HEK293 (cell line): ENCODE measurements around the gene PCK1.

Experiments
- CTCF ChIA-PET: fragments of 350-600 bp; formaldehyde crosslinking; extraction: SDS; loops from one replicate; lab custom pipeline; 2021; ENCODE audit warnings: antibody characterized with exemption; lab: Yijun Ruan, JAX
- POLR2A ChIA-PET: fragments of 300-600 bp; formaldehyde crosslinking; extraction: SDS; loops from one replicate; lab custom pipeline; 2020; ENCODE audit warnings: antibody characterized with exemption, inconsistent platforms; lab: Yijun Ruan, JAX
- H3K27ac ChIP-seq: fragments of 200-500 bp; sonication (Bioruptor generic); 2 replicates; pipeline ENCODE4 v1.5.1; 2014; ENCODE audit warnings: low read depth, low read length, control low read depth, inconsistent platforms; ENCODE audit errors: extremely low read depth
- H3K36me3 ChIP-seq, 2 experiments: fragments of 200-500 bp in 1 of 2; sonication (Bioruptor generic) in 1 of 2; 1 replicate in 1 of 2; 2 replicates in 1 of 2; pipeline ENCODE4 v1.5.1; 2014 to 2017; ENCODE audit warnings: inconsistent platforms in 2 of 2, low read length in 2 of 2; ENCODE audit not compliant: control insufficient read depth in 2 of 2, insufficient read depth in 1 of 2
- H3K4me1 ChIP-seq: fragments of 200-500 bp; sonication (Bioruptor generic); 2 replicates; pipeline ENCODE4 v1.5.1; 2014; ENCODE audit warnings: mild to moderate bottlenecking, low read length, inconsistent platforms; ENCODE audit not compliant: control insufficient read depth, insufficient read depth
- H3K4me3 ChIP-seq: 2 replicates; pipeline ENCODE4 v1.5.1; 2011; ENCODE audit warnings: low read depth, mild to moderate bottlenecking, control low read depth, low read length, moderate library complexity
- H3K9me3 ChIP-seq: fragments of 200-500 bp; sonication (Bioruptor generic); 2 replicates; pipeline ENCODE4 v1.5.1; 2014; ENCODE audit warnings: low read depth, low read length, inconsistent platforms; ENCODE audit not compliant: control insufficient read depth, insufficient read depth
- BCL6B ChIP-seq: fragments of 450-650 bp; formaldehyde crosslinking; IDR thresholded peaks from 2 replicates; pipeline ENCODE4 v1.5.1; 2017; ENCODE audit warnings: missing biosample characterization, missing genetic modification characterization
- SALL2 ChIP-seq: fragments of 450-650 bp; formaldehyde crosslinking; IDR thresholded peaks from 2 replicates; pipeline ENCODE4 v1.5.0; 2017; ENCODE audit warnings: missing biosample characterization, mild to moderate bottlenecking, missing genetic modification characterization, borderline replicate concordance
- YY1 ChIP-seq: fragments of 450-650 bp; formaldehyde crosslinking; IDR thresholded peaks from 2 replicates; pipeline ENCODE4 v1.5.1; 2018; ENCODE audit warnings: missing biosample characterization, missing genetic modification characterization
- ZBTB7A ChIP-seq: fragments of 450-650 bp; formaldehyde crosslinking; IDR thresholded peaks from 2 replicates; pipeline ENCODE4 v1.5.1; 2016; ENCODE audit warnings: low read depth, missing biosample characterization, missing genetic modification characterization
- ZEB2 ChIP-seq: fragments of 450-650 bp; formaldehyde crosslinking; IDR thresholded peaks from 2 replicates; pipeline ENCODE4 v1.5.1; 2016; ENCODE audit warnings: missing biosample characterization, missing genetic modification characterization
- ZNF121 ChIP-seq: fragments of 450-650 bp; formaldehyde crosslinking; IDR thresholded peaks from 2 replicates; pipeline ENCODE4 v1.5.1; 2016; ENCODE audit warnings: missing biosample characterization, missing genetic modification characterization
- ZNF140 ChIP-seq: fragments of 450-650 bp; formaldehyde crosslinking; IDR thresholded peaks from 2 replicates; pipeline ENCODE4 v1.5.1; 2016; ENCODE audit warnings: missing biosample characterization, missing genetic modification characterization
- ZNF266 ChIP-seq: fragments of 450-650 bp; formaldehyde crosslinking; IDR thresholded peaks from 2 replicates; pipeline ENCODE4 v1.5.1; 2016; ENCODE audit warnings: missing biosample characterization, missing genetic modification characterization, low read depth
- ZNF280D ChIP-seq: fragments of 450-650 bp; formaldehyde crosslinking; IDR thresholded peaks from 2 replicates; pipeline ENCODE4 v1.5.1; 2016; ENCODE audit warnings: missing biosample characterization, missing genetic modification characterization
- ZNF302 ChIP-seq: fragments of 450-650 bp; formaldehyde crosslinking; IDR thresholded peaks from 2 replicates; pipeline ENCODE4 v1.5.1; 2016; ENCODE audit warnings: missing biosample characterization, missing genetic modification characterization, low read depth
- ZNF510 ChIP-seq: fragments of 450-650 bp; formaldehyde crosslinking; IDR thresholded peaks from 2 replicates; pipeline ENCODE4 v1.5.1; 2018; ENCODE audit warnings: mild to moderate bottlenecking, missing genetic modification characterization, missing biosample characterization; ENCODE audit not compliant: insufficient replicate concordance
- ZNF529 ChIP-seq: fragments of 450-650 bp; formaldehyde crosslinking; IDR thresholded peaks from 2 replicates; pipeline ENCODE4 v1.5.1; 2017; ENCODE audit warnings: missing genetic modification characterization, missing biosample characterization; ENCODE audit not compliant: insufficient replicate concordance
- ZNF600 ChIP-seq: fragments of 450-650 bp; formaldehyde crosslinking; IDR thresholded peaks from 2 replicates; pipeline ENCODE4 v1.5.1; 2016; ENCODE audit warnings: missing biosample characterization, missing genetic modification characterization
- ZNF664 ChIP-seq: fragments of 450-650 bp; formaldehyde crosslinking; IDR thresholded peaks from 2 replicates; pipeline ENCODE4 v1.5.1; 2016; ENCODE audit warnings: missing biosample characterization, missing genetic modification characterization
- ZNF701 ChIP-seq: fragments of 450-650 bp; formaldehyde crosslinking; IDR thresholded peaks from 2 replicates; pipeline ENCODE4 v1.5.1; 2016; ENCODE audit warnings: missing biosample characterization, missing genetic modification characterization
- ZNF768 ChIP-seq: fragments of 450-650 bp; formaldehyde crosslinking; IDR thresholded peaks from 2 replicates; pipeline ENCODE4 v1.5.1; 2018; ENCODE audit warnings: missing biosample characterization, mild to moderate bottlenecking, missing genetic modification characterization
- ZNF777 ChIP-seq: fragments of 450-650 bp; formaldehyde crosslinking; IDR thresholded peaks from 2 replicates; pipeline ENCODE4 v1.5.1; 2017; ENCODE audit warnings: missing biosample characterization, missing genetic modification characterization, borderline replicate concordance
- TF ChIP-seq, protein P1 (sequence below): fragments of 450-650 bp; formaldehyde crosslinking; IDR thresholded peaks from 2 replicates; pipeline ENCODE4 v1.5.1; 2016; ENCODE audit warnings: missing biosample characterization, missing genetic modification characterization
- TF ChIP-seq, protein P2 (sequence below): fragments of 450-650 bp; formaldehyde crosslinking; IDR thresholded peaks from 2 replicates; pipeline ENCODE4 v1.5.1; 2017; ENCODE audit warnings: missing biosample characterization, missing genetic modification characterization
- TF ChIP-seq, protein P3 (sequence below): fragments of 450-650 bp; formaldehyde crosslinking; IDR thresholded peaks from 2 replicates; pipeline ENCODE4 v1.5.0; 2017; ENCODE audit warnings: missing biosample characterization, missing genetic modification characterization, borderline replicate concordance

PCK1 gene

GRCh38 chr20:57562541-57563465 lies 1.9 kb downstream of the PCK1 start:
- POLR2A ChIA-PET, result no interaction called here
- no peaks in the 10 kb centered on the region for H3K4me1 ChIP-seq
- no peaks in the 10 kb centered on the region for H3K9me3 ChIP-seq
- CTCF ChIA-PET, result interaction anchor here (1.0 to 4.8 kb wide), 3 partner anchors 11 to 32 kb away, joined by 3 to 21 read pairs (median 3); no protein-coding TSS in a partner anchor
- H3K36me3 ChIP-seq, result peaks cover 0 to 15% of the 10 kb centered on the region in 2 experiments; a peak in 1 of 3 replicates
- H3K27ac ChIP-seq, result no peak overlapping the region
- no peak overlapping the region for H3K4me3 ChIP-seq
- no peak for TF ChIP-seq ZNF266 (tag by site-specific recombination)
- no peak for TF ChIP-seq BCL6B (tag by site-specific recombination)
- no peak for TF ChIP-seq ZNF302 (tag by site-specific recombination)
- TF ChIP-seq ZEB2 (tag by site-specific recombination), result no peak
- TF ChIP-seq ZNF280D (tag by site-specific recombination), result no peak
- no peak for TF ChIP-seq ZNF529 (tag by site-specific recombination)
- no peak for TF ChIP-seq ZNF510 (tag by site-specific recombination)
- TF ChIP-seq, protein P1, sequence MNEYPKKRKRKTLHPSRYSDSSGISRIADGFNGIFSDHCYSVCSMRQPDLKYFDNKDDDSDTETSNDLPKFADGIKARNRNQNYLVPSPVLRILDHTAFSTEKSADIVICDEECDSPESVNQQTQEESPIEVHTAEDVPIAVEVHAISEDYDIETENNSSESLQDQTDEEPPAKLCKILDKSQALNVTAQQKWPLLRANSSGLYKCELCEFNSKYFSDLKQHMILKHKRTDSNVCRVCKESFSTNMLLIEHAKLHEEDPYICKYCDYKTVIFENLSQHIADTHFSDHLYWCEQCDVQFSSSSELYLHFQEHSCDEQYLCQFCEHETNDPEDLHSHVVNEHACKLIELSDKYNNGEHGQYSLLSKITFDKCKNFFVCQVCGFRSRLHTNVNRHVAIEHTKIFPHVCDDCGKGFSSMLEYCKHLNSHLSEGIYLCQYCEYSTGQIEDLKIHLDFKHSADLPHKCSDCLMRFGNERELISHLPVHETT (tag by site-specific recombination), result no peak
- no peak for TF ChIP-seq ZBTB7A (tag by site-specific recombination)
- no peak for TF ChIP-seq SALL2 (tag by site-specific recombination)
- no peak for TF ChIP-seq ZNF664 (tag by site-specific recombination)
- no peak for TF ChIP-seq ZNF140
- no peak for TF ChIP-seq ZNF600 (tag by site-specific recombination)
- TF ChIP-seq, protein P2, sequence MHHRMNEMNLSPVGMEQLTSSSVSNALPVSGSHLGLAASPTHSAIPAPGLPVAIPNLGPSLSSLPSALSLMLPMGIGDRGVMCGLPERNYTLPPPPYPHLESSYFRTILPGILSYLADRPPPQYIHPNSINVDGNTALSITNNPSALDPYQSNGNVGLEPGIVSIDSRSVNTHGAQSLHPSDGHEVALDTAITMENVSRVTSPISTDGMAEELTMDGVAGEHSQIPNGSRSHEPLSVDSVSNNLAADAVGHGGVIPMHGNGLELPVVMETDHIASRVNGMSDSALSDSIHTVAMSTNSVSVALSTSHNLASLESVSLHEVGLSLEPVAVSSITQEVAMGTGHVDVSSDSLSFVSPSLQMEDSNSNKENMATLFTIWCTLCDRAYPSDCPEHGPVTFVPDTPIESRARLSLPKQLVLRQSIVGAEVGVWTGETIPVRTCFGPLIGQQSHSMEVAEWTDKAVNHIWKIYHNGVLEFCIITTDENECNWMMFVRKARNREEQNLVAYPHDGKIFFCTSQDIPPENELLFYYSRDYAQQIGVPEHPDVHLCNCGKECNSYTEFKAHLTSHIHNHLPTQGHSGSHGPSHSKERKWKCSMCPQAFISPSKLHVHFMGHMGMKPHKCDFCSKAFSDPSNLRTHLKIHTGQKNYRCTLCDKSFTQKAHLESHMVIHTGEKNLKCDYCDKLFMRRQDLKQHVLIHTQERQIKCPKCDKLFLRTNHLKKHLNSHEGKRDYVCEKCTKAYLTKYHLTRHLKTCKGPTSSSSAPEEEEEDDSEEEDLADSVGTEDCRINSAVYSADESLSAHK (tag by site-specific recombination), result no peak
- TF ChIP-seq ZNF768 (tag by site-specific recombination), result no peak
- TF ChIP-seq, protein P3, sequence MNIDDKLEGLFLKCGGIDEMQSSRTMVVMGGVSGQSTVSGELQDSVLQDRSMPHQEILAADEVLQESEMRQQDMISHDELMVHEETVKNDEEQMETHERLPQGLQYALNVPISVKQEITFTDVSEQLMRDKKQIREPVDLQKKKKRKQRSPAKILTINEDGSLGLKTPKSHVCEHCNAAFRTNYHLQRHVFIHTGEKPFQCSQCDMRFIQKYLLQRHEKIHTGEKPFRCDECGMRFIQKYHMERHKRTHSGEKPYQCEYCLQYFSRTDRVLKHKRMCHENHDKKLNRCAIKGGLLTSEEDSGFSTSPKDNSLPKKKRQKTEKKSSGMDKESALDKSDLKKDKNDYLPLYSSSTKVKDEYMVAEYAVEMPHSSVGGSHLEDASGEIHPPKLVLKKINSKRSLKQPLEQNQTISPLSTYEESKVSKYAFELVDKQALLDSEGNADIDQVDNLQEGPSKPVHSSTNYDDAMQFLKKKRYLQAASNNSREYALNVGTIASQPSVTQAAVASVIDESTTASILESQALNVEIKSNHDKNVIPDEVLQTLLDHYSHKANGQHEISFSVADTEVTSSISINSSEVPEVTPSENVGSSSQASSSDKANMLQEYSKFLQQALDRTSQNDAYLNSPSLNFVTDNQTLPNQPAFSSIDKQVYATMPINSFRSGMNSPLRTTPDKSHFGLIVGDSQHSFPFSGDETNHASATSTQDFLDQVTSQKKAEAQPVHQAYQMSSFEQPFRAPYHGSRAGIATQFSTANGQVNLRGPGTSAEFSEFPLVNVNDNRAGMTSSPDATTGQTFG (tag by site-specific recombination), result no peak
- TF ChIP-seq ZNF701 (tag by site-specific recombination), result no peak
- TF ChIP-seq ZNF121 (tag by site-specific recombination), result no peak
- TF ChIP-seq ZNF777 (tag by site-specific recombination), result no peak
- TF ChIP-seq YY1 (tag by site-specific recombination), result no peak
